Suprapubic skin (tissue), 4 donors: ENCODE measurements around the gene TBC1D8. TPM values are rescaled to one million over a fixed set of nuclear protein-coding genes. Genes with fewer than 3 reads are reported as not detected.

Experiments
- DNase-seq, 2 donors: peaks; one replicate each; pipeline ENCODE4 v3.0.0-alpha.2; 2019; ENCODE audit warnings: low spot score in 2 of 2
- H3K27ac ChIP-seq: fragments of 200-600 bp; sonication (generic); one replicate; pipeline ENCODE4 v1.5.1; 2019
- H3K27me3 ChIP-seq: fragments of 200-600 bp; sonication (generic); one replicate; pipeline ENCODE4 v1.5.1; 2019
- H3K36me3 ChIP-seq: fragments of 200-600 bp; sonication (generic); one replicate; pipeline ENCODE4 v1.5.1; 2019
- H3K4me1 ChIP-seq: fragments of 200-600 bp; sonication (generic); one replicate; pipeline ENCODE4 v1.5.1; 2019
- H3K4me3 ChIP-seq: fragments of 200-600 bp; sonication (generic); one replicate; pipeline ENCODE4 v1.5.1; 2019; ENCODE audit warnings: mild to moderate bottlenecking
- H3K9me3 ChIP-seq: fragments of 200-600 bp; sonication (generic); one replicate; pipeline ENCODE4 v1.5.1; 2019
- EP300 ChIP-seq: sonication (generic); formaldehyde crosslinking; IDR thresholded peaks from one replicate; pipeline ENCODE4 v1.6.1; 2017; ENCODE audit warnings: antibody characterized with exemption
- POLR2A ChIP-seq, 2 donors: fragments of 450-650 bp; IDR thresholded peaks; one replicate each; pipeline ENCODE4 v1.6.1; 2017; ENCODE audit warnings: antibody characterized with exemption in 2 of 2, mild to moderate bottlenecking in 2 of 2, moderate library complexity in 2 of 2
- POLR2AphosphoS5 ChIP-seq, 3 donors: sonication (generic); formaldehyde crosslinking; IDR thresholded peaks; one replicate each; pipeline ENCODE4 v1.6.1; 2017; ENCODE audit warnings: antibody characterized with exemption in 3 of 3
- WGBS: methylation state at CpG from one replicate; pipeline ENCODE4 v1.1.5; 2018; 5-methylcytosine and 5-hydroxymethylcytosine counted together
- total RNA-seq, 4 donors: library from RNA; depleted of rRNA; stranded (reverse); fragments of >200 nt; gene quantifications; one replicate each; pipeline ENCODE4 v1.1.0, GENCODE V29; 2016
- TF ChIP-seq, protein P1 (sequence below), 2 donors: fragments of 200-600 bp in 1 of 2; fragments of 450-650 bp in 1 of 2; sonication (generic) in 1 of 2; IDR thresholded peaks; one replicate each; pipeline ENCODE4 v1.5.1; 2016 to 2019; ENCODE audit warnings: antibody characterized with exemption in 2 of 2, mild to moderate bottlenecking in 1 of 2, moderate library complexity in 1 of 2

TBC1D8 gene
- total RNA-seq = 100 to 1,000 TPM in 1 of 4 donors, 10 to 100 TPM in 3; 38.8 to 309 (median 68.3) TPM

- Histone ChIP-seq H3K9me3 (no peaks in the 10 kb centered on the region), H3K4me1 (peaks cover 51% of the 10 kb centered on the region), H3K36me3 (no peaks in the 10 kb centered on the region), H3K4me3 (peak within 1 kb of the TSS; percentile 80), H3K27ac (peak within 1 kb of the TSS; percentile 86), H3K27me3 (no peaks in the 10 kb centered on the region)
- TF ChIP-seq EP300 (no peak), POLR2A (IDR thresholded peaks at IDR 0.05) (peak in 1 of 2 donors; percentile 56), POLR2AphosphoS5 (IDR thresholded peaks at IDR 0.05) (peak in 1 of 3 donors; percentile 44)
- TF ChIP-seq, protein P1, sequence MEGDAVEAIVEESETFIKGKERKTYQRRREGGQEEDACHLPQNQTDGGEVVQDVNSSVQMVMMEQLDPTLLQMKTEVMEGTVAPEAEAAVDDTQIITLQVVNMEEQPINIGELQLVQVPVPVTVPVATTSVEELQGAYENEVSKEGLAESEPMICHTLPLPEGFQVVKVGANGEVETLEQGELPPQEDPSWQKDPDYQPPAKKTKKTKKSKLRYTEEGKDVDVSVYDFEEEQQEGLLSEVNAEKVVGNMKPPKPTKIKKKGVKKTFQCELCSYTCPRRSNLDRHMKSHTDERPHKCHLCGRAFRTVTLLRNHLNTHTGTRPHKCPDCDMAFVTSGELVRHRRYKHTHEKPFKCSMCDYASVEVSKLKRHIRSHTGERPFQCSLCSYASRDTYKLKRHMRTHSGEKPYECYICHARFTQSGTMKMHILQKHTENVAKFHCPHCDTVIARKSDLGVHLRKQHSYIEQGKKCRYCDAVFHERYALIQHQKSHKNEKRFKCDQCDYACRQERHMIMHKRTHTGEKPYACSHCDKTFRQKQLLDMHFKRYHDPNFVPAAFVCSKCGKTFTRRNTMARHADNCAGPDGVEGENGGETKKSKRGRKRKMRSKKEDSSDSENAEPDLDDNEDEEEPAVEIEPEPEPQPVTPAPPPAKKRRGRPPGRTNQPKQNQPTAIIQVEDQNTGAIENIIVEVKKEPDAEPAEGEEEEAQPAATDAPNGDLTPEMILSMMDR (IDR thresholded peaks at IDR 0.05) = no peak
- DNase-seq = peak; percentile 92
- 0% methylated on average over 33 of the region's 81 CpGs for WGBS
Observed at GRCh38 chr2:101151146-101151858, at the start of gene TBC1D8. TSS of gene TBC1D8 (minus strand) at chr2:101151382. CDS start at chr2:101151253, 129 bp downstream.

DNA sequence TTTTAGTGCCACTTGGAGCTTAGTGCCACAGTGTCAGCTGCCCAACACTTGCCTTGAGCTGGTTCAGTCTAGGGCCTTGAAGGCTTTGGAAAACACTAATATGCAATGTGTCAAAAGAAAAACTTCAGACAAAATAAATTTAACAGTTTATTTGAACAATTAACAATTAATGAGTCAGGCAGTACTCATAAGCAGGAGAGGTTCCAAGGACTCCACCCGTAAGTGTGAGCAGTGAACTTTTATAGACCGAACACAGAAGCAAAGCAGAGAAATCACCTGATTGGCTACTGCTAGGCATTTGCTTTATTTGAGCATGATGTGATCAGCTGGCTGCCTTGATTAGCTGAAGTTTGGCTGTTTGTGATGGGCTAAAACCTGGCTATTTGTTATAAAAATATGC lies 49.5 kb upstream of the TBC1D8 start:
- Histone ChIP-seq H3K27ac (no peak overlapping the region), H3K27me3 (no peaks in the 10 kb centered on the region), H3K4me1 (peaks cover 6% of the 10 kb centered on the region), H3K9me3 (no peaks in the 10 kb centered on the region), H3K4me3 (no peak overlapping the region), H3K36me3 (no peaks in the 10 kb centered on the region)
- TF ChIP-seq POLR2A (IDR thresholded peaks at IDR 0.05) (no peak), POLR2AphosphoS5 (IDR thresholded peaks at IDR 0.05) (no peak), EP300 (no peak)
- TF ChIP-seq, protein P1 (IDR thresholded peaks at IDR 0.05) = no peak
- no peak for DNase-seq
- 26% methylated on average over 2 of the region's 2 CpGs for WGBS

- TF ChIP-seq POLR2AphosphoS5 (IDR thresholded peaks at IDR 0.05) = no peak
- TF ChIP-seq POLR2A (IDR thresholded peaks at IDR 0.05) = no peak
- TF ChIP-seq, protein P1 (IDR thresholded peaks at IDR 0.05) = no peak
- TF ChIP-seq EP300 = no peak
- DNase-seq = no peak
- H3K36me3 ChIP-seq = no peaks in the 10 kb centered on the region
- H3K27ac ChIP-seq = no peak overlapping the region
- 43% methylated on average over 7 of the region's 7 CpGs for WGBS
- no peaks in the 10 kb centered on the region for H3K9me3 ChIP-seq
- H3K4me3 ChIP-seq = no peak overlapping the region
- peaks cover 6% of the 10 kb centered on the region for H3K4me1 ChIP-seq
- no peaks in the 10 kb centered on the region for H3K27me3 ChIP-seq
Observed at GRCh38 chr2:101199251-101199791, 48.1 kb upstream of the TBC1D8 start.

DNA sequence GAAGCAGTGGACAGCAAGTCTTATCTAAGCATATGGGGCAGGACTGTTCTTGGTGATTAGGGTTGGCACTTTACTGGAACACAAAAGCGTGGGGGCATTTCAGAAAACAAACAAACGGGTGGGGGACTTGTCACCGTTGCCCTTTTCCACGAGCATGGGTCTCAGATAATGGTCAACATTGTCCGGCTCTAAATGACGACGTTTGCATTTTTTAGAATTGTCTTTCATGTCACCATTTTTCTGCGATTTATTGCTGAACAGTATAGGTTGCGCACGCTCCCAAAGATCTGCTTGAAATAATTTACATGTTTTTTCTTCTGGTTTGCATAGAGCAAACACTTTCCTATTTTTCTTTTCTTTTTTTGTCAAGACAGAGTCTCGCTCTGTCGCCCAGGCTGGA lies 46.6 kb upstream of the TBC1D8 start:
- TF ChIP-seq EP300 (no peak), POLR2A (IDR thresholded peaks at IDR 0.05) (no peak), POLR2AphosphoS5 (IDR thresholded peaks at IDR 0.05) (no peak)
- TF ChIP-seq, protein P1 (IDR thresholded peaks at IDR 0.05) = no peak
- 89% methylated on average over 12 of the region's 12 CpGs for WGBS
- DNase-seq = no peak
- no peaks in the 10 kb centered on the region for H3K36me3 ChIP-seq
- no peak overlapping the region for H3K4me3 ChIP-seq
- H3K27me3 ChIP-seq = no peaks in the 10 kb centered on the region
- no peak overlapping the region for H3K27ac ChIP-seq
- H3K4me1 ChIP-seq = peaks cover 6% of the 10 kb centered on the region
- no peaks in the 10 kb centered on the region for H3K9me3 ChIP-seq

GRCh38 chr2:101197215-101197745 lies 46.1 kb upstream of the TBC1D8 start:
- H3K9me3 ChIP-seq = no peaks in the 10 kb centered on the region
- TF ChIP-seq, protein P1 (IDR thresholded peaks at IDR 0.05) = no peak
- TF ChIP-seq POLR2AphosphoS5 (IDR thresholded peaks at IDR 0.05) = no peak
- TF ChIP-seq EP300 = no peak
- no peak for TF ChIP-seq POLR2A (IDR thresholded peaks at IDR 0.05)
- no peak overlapping the region for H3K4me3 ChIP-seq
- no peaks in the 10 kb centered on the region for H3K36me3 ChIP-seq
- DNase-seq = no peak
- no peak overlapping the region for H3K27ac ChIP-seq
- H3K4me1 ChIP-seq = peaks cover 6% of the 10 kb centered on the region
- 41% methylated on average over 1 of the region's 1 CpG for WGBS
- no peaks in the 10 kb centered on the region for H3K27me3 ChIP-seq
